ENCODE data around the gene OSBP. TPM values are rescaled to one million over a fixed set of nuclear protein-coding genes. Genes with fewer than 3 reads are reported as not detected.

The OSBP gene
- total and polyA plus RNA-seq, 2 donors (not counting 1 experiment from before 2014, with no cell fraction given) = 12.6 to 40.2 TPM

- no peak overlapping the region for H3K27ac Mint-ChIP-seq
- no CpG with 5 or more reads among the region's 2 CpGs for WGBS (ENCODE audit: insufficient coverage)
- intact Hi-C loops (cut with micrococcal nuclease) = no loop called here
Observed at GRCh38 chr11:59532620-59533019, 83.0 kb downstream of the OSBP start.

DNA sequence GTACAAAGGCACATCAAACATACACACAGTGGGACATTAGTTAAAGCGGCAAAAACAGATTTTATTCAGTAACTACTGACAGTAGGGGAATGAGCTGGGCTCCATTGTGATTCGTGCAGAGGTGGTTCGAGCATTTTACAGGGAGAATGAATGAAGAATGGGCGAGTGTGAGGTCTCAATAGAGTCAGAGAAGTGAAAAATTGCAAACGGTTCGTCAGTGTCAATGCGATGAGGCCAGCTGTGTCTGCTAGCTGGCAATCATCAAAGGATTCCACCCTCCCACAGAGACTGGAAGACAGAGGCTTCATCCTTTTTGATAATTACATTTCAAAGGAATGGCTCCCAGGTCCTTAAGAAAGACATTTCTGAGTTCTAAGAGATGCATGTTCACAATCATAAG is 86.9 kb downstream of the OSBP start:
- Histone ChIP-seq H3K4me2 (replicated peaks; ENCODE audit: low read depth, low read length, poor library complexity, severe bottlenecking) (no peak overlapping the region), H3K9me3 (ENCODE audit: control extremely low read depth in 1 of 3, control insufficient read depth in 2 of 3, insufficient read depth in 1 of 3, low read length in 2 of 3) (no peaks in the 10 kb centered on the region), H3K4me3 (ENCODE audit: control extremely low read depth in 1 of 5, extremely low read depth in 1 of 5, insufficient read depth in 1 of 5, low read depth in 2 of 5, low read length in 4 of 5) (no peak overlapping the region), H3K79me2 (ENCODE audit: control insufficient read depth, insufficient read depth, low read length) (no peaks in the 10 kb centered on the region), H3K27ac (ENCODE audit: low read length in 2 of 2) (no peak overlapping the region), H3K27me3 (replicated peaks in 1 of 4; ENCODE audit: control extremely low read depth in 1 of 4, control insufficient read depth in 3 of 4, insufficient read depth in 4 of 4, low read length in 3 of 4) (no peaks in the 10 kb centered on the region), H3K9ac (ENCODE audit: low read length) (no peak overlapping the region), H4K20me1 (ENCODE audit: control insufficient read depth, insufficient read depth, low read length, poor library complexity, severe bottlenecking) (no peaks in the 10 kb centered on the region), H3K36me3 (replicated peaks in 1 of 2; ENCODE audit: control extremely low read depth in 1 of 2, control insufficient read depth in 1 of 2, extremely low read depth in 1 of 2, insufficient read depth in 2 of 2, low read length in 1 of 2) (no peaks in the 10 kb centered on the region), H2AFZ (ENCODE audit: insufficient read depth, low read depth, low read length, poor library complexity, severe bottlenecking) (no peak overlapping the region), H3K4me1 (ENCODE audit: control insufficient read depth in 2 of 2, insufficient read depth in 2 of 2, low read length in 2 of 2) (no peaks in the 10 kb centered on the region)
- 90% methylated on average over 6 of the region's 7 CpGs for WGBS (ENCODE audit: insufficient coverage)
- H3K27me3 Mint-ChIP-seq = peaks cover 11% of the 10 kb centered on the region
- intact Hi-C loops (cut with micrococcal nuclease) = no loop called here
- ChIA-PET POLR2A (no interaction called here), CTCF (interaction anchor here (0.9 to 1.6 kb wide), 2 partner anchors 9 to 152 kb away, joined by 4 read pairs; no protein-coding TSS in a partner anchor)
- ATAC-seq (ENCODE audit: low read depth) (no peak), DNase-seq (no peak)
- TF ChIP-seq EZH2 (IDR thresholded peaks at IDR 0.05; ENCODE audit: borderline replicate concordance, insufficient read depth, low read depth, low read length, poor library complexity, severe bottlenecking) = no peak
- no peak for TF ChIP-seq CTCF (IDR thresholded peaks at IDR 0.05)
- H3K4me1 Mint-ChIP-seq = no peaks in the 10 kb centered on the region
- no peak overlapping the region for H3K27ac Mint-ChIP-seq
- no peaks in the 10 kb centered on the region for H3K9me3 Mint-ChIP-seq (ENCODE audit: insufficient read depth)
- no peak overlapping the region for H3K4me3 Mint-ChIP-seq

More at GRCh38 chr11:59532620-59533019, 83.0 kb downstream of the OSBP start:
- Histone ChIP-seq H2AFZ (ENCODE audit: insufficient read depth, low read depth, low read length, poor library complexity, severe bottlenecking) (no peak overlapping the region), H3K4me2 (replicated peaks; ENCODE audit: low read depth, low read length, poor library complexity, severe bottlenecking) (no peak overlapping the region), H3K79me2 (ENCODE audit: control insufficient read depth, insufficient read depth, low read length) (no peaks in the 10 kb centered on the region), H3K27me3 (replicated peaks in 1 of 4; ENCODE audit: control extremely low read depth in 1 of 4, control insufficient read depth in 3 of 4, insufficient read depth in 4 of 4, low read length in 3 of 4) (no peaks in the 10 kb centered on the region), H3K36me3 (replicated peaks in 1 of 2; ENCODE audit: control extremely low read depth in 1 of 2, control insufficient read depth in 1 of 2, extremely low read depth in 1 of 2, insufficient read depth in 2 of 2, low read length in 1 of 2) (no peaks in the 10 kb centered on the region), H3K4me1 (ENCODE audit: control insufficient read depth in 2 of 2, insufficient read depth in 2 of 2, low read length in 2 of 2) (peaks cover 0 to 4% of the 10 kb centered on the region in 2 donors), H3K9ac (ENCODE audit: low read length) (no peak overlapping the region), H4K20me1 (ENCODE audit: control insufficient read depth, insufficient read depth, low read length, poor library complexity, severe bottlenecking) (no peaks in the 10 kb centered on the region), H3K9me3 (ENCODE audit: control extremely low read depth in 1 of 3, control insufficient read depth in 2 of 3, insufficient read depth in 1 of 3, low read length in 2 of 3) (no peaks in the 10 kb centered on the region), H3K27ac (ENCODE audit: low read length in 2 of 2) (no peak overlapping the region), H3K4me3 (ENCODE audit: control extremely low read depth in 1 of 5, extremely low read depth in 1 of 5, insufficient read depth in 1 of 5, low read depth in 2 of 5, low read length in 4 of 5) (no peak overlapping the region)
- Mint-ChIP-seq H3K4me3 (no peak overlapping the region), H3K27me3 (peaks cover 11% of the 10 kb centered on the region), H3K4me1 (peaks cover 5% of the 10 kb centered on the region), H3K9me3 (ENCODE audit: insufficient read depth) (no peaks in the 10 kb centered on the region)
- DNase-seq (no peak), ATAC-seq (ENCODE audit: low read depth) (no peak)
- CTCF ChIA-PET = interaction anchor here (1.6 kb wide), 1 partner anchor 14 kb away, joined by 3 read pairs; no protein-coding TSS in a partner anchor
- TF ChIP-seq EZH2 (IDR thresholded peaks at IDR 0.05; ENCODE audit: borderline replicate concordance, insufficient read depth, low read depth, low read length, poor library complexity, severe bottlenecking) (no peak), CTCF (IDR thresholded peaks at IDR 0.05) (no peak)
- POLR2A ChIA-PET = no interaction called here

Small RNAs within 50 kb of the gene (small RNA-seq; reads per million reads assigned to genes)
- not detected for gene MIR3162 (ENCODE audit: insufficient read length, low read depth, low replicate concordance)

Other genes with a start within 250 kb of the OSBP start
- gene OR5A2, start 189.4 kb downstream of the OSBP start, total RNA-seq = not detected in 2 replicates
- gene OR5A2, start 189.4 kb downstream of the OSBP start, polyA plus RNA-seq = not detected in 2 replicates
- gene OR5A1, start 179.3 kb downstream of the OSBP start, total RNA-seq = not detected in 2 replicates
- gene OR5A1, start 179.3 kb downstream of the OSBP start, polyA plus RNA-seq = not detected in 2 replicates
- not detected in 2 replicates for gene OR4D6, start 158.8 kb downstream of the OSBP start, total RNA-seq
- not detected in 2 replicates for gene OR4D6, start 158.8 kb downstream of the OSBP start, polyA plus RNA-seq
- not detected in 2 replicates for gene OR4D10, start 142.5 kb downstream of the OSBP start, total RNA-seq
- gene OR4D10, start 142.5 kb downstream of the OSBP start, polyA plus RNA-seq = not detected in 2 replicates
- not detected in 2 replicates for gene OR4D11, start 112.2 kb downstream of the OSBP start, total RNA-seq
- not detected in 2 replicates for gene OR4D11, start 112.2 kb downstream of the OSBP start, polyA plus RNA-seq
- gene OR4D9, start 104.2 kb downstream of the OSBP start, total RNA-seq = not detected in 2 replicates
- not detected in 2 replicates for gene OR4D9, start 104.2 kb downstream of the OSBP start, polyA plus RNA-seq
- gene PATL1, start 53.3 kb upstream of the OSBP start, total RNA-seq = 45.0 and 46.0 TPM in 2 replicates
- gene PATL1, start 53.3 kb upstream of the OSBP start, polyA plus RNA-seq = 40.8 and 56.2 TPM in 2 replicates
- not detected in 2 replicates for gene OR10V1, start 98.1 kb upstream of the OSBP start, total RNA-seq
- gene OR10V1, start 98.1 kb upstream of the OSBP start, polyA plus RNA-seq = not detected in 2 replicates
- gene STX3, start 139.6 kb upstream of the OSBP start, total RNA-seq = 16.6 and 17.5 TPM in 2 replicates
- 7.6 and 12.6 TPM in 2 replicates for gene STX3, start 139.6 kb upstream of the OSBP start, polyA plus RNA-seq
- 38.3 and 38.9 TPM in 2 replicates for gene MRPL16, start 195.0 kb upstream of the OSBP start, total RNA-seq
- gene MRPL16, start 195.0 kb upstream of the OSBP start, polyA plus RNA-seq = 33.8 and 41.0 TPM in 2 replicates
- not detected in 2 replicates for gene CBLIF, start 229.7 kb upstream of the OSBP start, total RNA-seq
- not detected in 2 replicates for gene CBLIF, start 229.7 kb upstream of the OSBP start, polyA plus RNA-seq

Measured in B cell (primary cell).